Ovary (tissue), 9 donors: ENCODE results near the gene CRY2. TPM values are rescaled to one million over a fixed set of nuclear protein-coding genes. Genes with fewer than 3 reads are reported as not detected.
A peak's percentile ranks its signal among the peaks of the same experiment; 100 is the strongest.

ENCODE experiments used
- DNase-seq, 5 donors: peaks; one replicate each; pipeline ENCODE4 v3.0.0-alpha.2; 2019 to 2020
- H3K27ac ChIP-seq, 2 donors: fragments of 200-600 bp; one replicate each; pipeline versions ENCODE4 v1.5.1 to v1.8.0; 2019 to 2022
- H3K27me3 ChIP-seq: fragments of 200-600 bp; one replicate; pipeline ENCODE4 v1.8.0; 2022
- H3K36me3 ChIP-seq: fragments of 200-600 bp; sonication (generic); one replicate; pipeline ENCODE4 v1.5.1; 2019
- H3K4me1 ChIP-seq: one replicate; pipeline ENCODE4 v1.8.1; 2013; ENCODE audit warnings: mild to moderate bottlenecking, moderate library complexity; ENCODE audit not compliant: insufficient read depth
- H3K4me3 ChIP-seq: fragments of 200-600 bp; sonication (generic); one replicate; pipeline ENCODE4 v1.5.1; 2017
- H3K9me3 ChIP-seq, 2 donors: fragments of 200-600 bp in 1 of 2; sonication (generic) in 1 of 2; one replicate each; pipeline versions ENCODE4 v1.5.1 to v1.8.1; 2013 to 2019; ENCODE audit warnings: mild to moderate bottlenecking in 1 of 2, moderate library complexity in 1 of 2
- EP300 ChIP-seq: sonication (generic); formaldehyde crosslinking; IDR thresholded peaks from one replicate; pipeline ENCODE4 v1.6.1; 2017; ENCODE audit warnings: antibody characterized with exemption
- POLR2A ChIP-seq: fragments of 450-650 bp; IDR thresholded peaks from one replicate; pipeline ENCODE4 v1.6.1; 2017; ENCODE audit warnings: antibody characterized with exemption, mild to moderate bottlenecking, moderate library complexity
- WGBS, 3 donors: extraction: QIAGEN DNeasy Blood & Tissue Kit in 1 of 3; methylation state at CpG; one replicate each; pipeline versions ENCODE4 v1.1.5 to v1.1.7; 2013 to 2017; 5-methylcytosine and 5-hydroxymethylcytosine counted together
- intact Hi-C, 4 donors: fragments of 100-400 bp; cut with DNase I; formaldehyde crosslinking; loops; one replicate each; pipeline versions ENCODE4 v1.11.0 to v1.15.1; 2022 to 2023
- polyA plus RNA-seq, 2 donors: library from polyadenylated mRNA; stranded (reverse); fragments of 200-250 nt in 1 of 2; fragments of 350-450 nt in 1 of 2; fragmentation: Illumina TruSeq in 1 of 2; extraction: RNeasy Lipid Tissue Mini Kit (QIAGEN cat#74804) in 1 of 2; gene quantifications; one replicate each; pipeline ENCODE4 v1.2.3, GENCODE V29; 2013 to 2014
- total RNA-seq, 7 donors: library from RNA; depleted of rRNA in 2 of 7; stranded (reverse); fragments of >200 nt in 2 of 7; fragmentation: NEBNext Ultra II Directional in 3 of 7; extraction: Animal tissue kit (Norgen Biotek cat#: 25700) in 3 of 7; gene quantifications; one replicate each; pipeline versions ENCODE4 v1.1.0 to v1.2.4, GENCODE V29; 2016 to 2023
- TF ChIP-seq, protein P1 (sequence below), 3 donors: fragments of 450-650 bp in 2 of 3; fragments of 200-600 bp in 1 of 3; IDR thresholded peaks; one replicate each; pipeline versions ENCODE4 v1.5.1 to v1.8.0; 2016 to 2022; ENCODE audit warnings: antibody characterized with exemption in 3 of 3, mild to moderate bottlenecking in 1 of 3
- donor health status: DM: no; HTN: no; CAD: no; lungs with moderate emphysema.
- donor health status: DM: no; HTN: no; CAD: no.
- donor health status: Bipolar disorder and iron deficiency.
- donor health status: DM: yes; HTN: yes; CAD: no.
- donor health status: DM: no; HTN: no; CAD: no.
- donor health status: DM: yes; HTN: yes; CAD: no.

The CRY2 gene
- total and polyA plus RNA-seq, 9 donors, result 37.2 to 94.2 (median 51.9) TPM

DNA sequence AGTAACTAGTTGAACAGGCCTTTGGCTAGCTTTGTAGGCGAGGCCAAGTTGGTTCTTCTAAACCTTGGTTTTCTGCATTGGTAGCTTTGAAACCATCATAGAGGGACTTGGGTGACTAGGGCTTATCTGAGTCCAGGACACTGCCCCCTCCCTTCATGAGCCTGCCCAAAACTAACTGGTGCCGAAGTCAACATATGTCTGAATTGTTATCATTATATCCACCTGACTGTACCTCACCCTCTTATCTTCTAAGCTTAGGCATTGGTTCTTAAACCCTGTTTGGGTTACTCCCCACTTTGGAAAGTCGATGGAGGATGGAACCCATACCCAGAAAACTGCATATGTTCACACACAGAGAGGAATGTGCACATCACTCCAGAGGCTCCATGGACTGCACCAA, 30.6 kb downstream of the CRY2 start:
- no peaks in the 10 kb centered on the region for H3K9me3 ChIP-seq
- intact Hi-C loops, result no loop called here
- TF ChIP-seq EP300 (no peak), POLR2A (no peak)
- TF ChIP-seq, protein P1, sequence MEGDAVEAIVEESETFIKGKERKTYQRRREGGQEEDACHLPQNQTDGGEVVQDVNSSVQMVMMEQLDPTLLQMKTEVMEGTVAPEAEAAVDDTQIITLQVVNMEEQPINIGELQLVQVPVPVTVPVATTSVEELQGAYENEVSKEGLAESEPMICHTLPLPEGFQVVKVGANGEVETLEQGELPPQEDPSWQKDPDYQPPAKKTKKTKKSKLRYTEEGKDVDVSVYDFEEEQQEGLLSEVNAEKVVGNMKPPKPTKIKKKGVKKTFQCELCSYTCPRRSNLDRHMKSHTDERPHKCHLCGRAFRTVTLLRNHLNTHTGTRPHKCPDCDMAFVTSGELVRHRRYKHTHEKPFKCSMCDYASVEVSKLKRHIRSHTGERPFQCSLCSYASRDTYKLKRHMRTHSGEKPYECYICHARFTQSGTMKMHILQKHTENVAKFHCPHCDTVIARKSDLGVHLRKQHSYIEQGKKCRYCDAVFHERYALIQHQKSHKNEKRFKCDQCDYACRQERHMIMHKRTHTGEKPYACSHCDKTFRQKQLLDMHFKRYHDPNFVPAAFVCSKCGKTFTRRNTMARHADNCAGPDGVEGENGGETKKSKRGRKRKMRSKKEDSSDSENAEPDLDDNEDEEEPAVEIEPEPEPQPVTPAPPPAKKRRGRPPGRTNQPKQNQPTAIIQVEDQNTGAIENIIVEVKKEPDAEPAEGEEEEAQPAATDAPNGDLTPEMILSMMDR (IDR thresholded peaks at IDR 0.05), result no peak
- no peak for DNase-seq
- no peaks in the 10 kb centered on the region for H3K4me1 ChIP-seq
- H3K36me3 ChIP-seq, result no peaks in the 10 kb centered on the region
- H3K4me3 ChIP-seq, result no peak overlapping the region
- no peaks in the 10 kb centered on the region for H3K27me3 ChIP-seq
- WGBS, 3 donors, result 83 to 89% (median 89%) methylated on average over 3 of the region's 3 CpGs
- no peak overlapping the region for H3K27ac ChIP-seq

DNA sequence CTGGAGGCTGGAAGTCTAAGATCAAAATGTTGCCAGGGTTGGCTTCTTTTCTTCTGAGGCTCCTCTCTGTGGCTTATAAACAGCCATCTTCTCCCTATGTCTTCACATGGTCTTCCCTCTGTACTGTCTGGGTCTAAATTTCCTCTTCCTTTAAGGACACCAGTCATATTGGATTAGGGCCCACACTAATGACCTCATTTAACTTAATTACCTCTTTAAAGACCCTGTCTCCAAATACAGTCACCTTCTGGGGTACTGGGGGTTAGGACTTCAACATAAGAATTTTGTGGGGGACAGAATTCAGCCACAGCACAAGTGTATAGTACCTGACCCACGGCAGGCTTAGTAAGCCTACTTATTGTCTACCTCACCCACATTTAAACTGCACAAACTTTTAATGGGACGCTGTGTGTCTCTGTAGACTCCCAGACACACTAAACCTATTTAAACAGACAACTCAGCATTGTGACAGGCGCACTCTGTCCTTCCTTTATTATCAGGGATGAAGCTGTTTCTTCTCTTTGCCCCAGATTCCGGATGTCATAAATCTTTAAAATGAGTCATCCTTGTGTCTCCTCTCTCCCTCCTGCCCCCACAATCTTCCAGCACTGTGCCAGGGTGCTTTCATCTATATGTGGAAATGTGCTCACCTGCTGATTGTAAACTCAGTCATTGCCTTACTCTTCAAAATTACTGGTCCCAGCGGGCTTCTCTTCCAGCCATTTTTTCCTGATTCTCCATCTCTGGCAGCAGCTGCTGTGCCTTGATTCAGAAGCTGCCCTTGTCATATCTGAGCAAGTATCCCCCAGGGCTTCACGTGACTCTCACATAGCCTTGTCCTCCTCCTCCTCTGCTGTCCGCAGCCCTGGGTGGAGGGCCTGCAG, 32.8 kb downstream of the CRY2 start:
- TF ChIP-seq POLR2A, result no peak
- no peak for TF ChIP-seq EP300
- TF ChIP-seq, protein P1 (IDR thresholded peaks at IDR 0.05), result no peak
- DNase-seq, result no peak
- Histone ChIP-seq H3K27ac (no peak overlapping the region), H3K9me3 (no peaks in the 10 kb centered on the region), H3K27me3 (no peaks in the 10 kb centered on the region), H3K36me3 (no peaks in the 10 kb centered on the region), H3K4me3 (no peak overlapping the region), H3K4me1 (no peaks in the 10 kb centered on the region)
- WGBS, 3 donors, result 53 to 60% (median 59%) methylated on average over 7 of the region's 7 CpGs
- intact Hi-C loops, result no loop called here

DNA sequence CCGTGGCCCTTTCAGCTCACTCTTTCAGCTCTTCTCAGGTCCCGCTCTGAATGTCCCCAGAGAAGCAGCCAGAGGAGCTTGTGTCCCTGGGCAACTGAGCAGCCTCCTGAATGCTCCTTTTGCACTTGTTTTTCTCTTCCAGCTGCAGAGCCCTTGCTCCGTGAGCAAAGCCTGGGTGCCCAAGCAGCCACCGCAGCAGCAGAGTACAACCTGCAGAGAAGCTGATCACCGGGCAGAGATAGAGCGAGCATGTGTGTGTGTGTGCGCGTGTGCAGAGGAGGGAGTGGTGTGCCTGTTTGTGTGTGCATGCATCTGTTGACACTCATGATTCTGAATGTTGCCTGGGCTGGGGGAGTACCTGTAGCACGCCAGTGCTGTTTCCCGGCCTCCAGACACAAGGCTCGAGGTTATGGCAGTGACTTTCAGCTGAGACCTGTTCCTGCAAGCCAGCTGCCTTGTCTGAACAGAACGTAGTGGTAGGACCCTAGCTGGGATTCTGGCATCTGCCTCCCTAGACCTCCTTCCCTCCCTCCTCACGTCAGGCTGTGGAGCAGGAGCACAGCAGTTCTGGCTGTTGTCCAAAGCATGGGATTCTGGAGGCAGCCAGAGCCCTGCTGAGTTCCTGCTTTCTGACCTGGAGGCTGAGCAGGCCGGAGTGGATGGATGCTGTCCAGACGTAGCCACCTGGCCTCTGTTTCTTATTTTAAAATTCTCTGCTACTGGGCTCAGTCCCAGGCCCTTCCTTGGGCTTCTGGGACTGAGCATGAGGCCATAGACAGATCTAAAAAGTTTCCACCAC, 33.7 kb downstream of the CRY2 start:
- H3K27ac ChIP-seq, result no peak overlapping the region
- DNase-seq, result peak in 2 of 5 donors; percentile 50 to 58
- peaks cover 1% of the 10 kb centered on the region for H3K4me1 ChIP-seq

DNA sequence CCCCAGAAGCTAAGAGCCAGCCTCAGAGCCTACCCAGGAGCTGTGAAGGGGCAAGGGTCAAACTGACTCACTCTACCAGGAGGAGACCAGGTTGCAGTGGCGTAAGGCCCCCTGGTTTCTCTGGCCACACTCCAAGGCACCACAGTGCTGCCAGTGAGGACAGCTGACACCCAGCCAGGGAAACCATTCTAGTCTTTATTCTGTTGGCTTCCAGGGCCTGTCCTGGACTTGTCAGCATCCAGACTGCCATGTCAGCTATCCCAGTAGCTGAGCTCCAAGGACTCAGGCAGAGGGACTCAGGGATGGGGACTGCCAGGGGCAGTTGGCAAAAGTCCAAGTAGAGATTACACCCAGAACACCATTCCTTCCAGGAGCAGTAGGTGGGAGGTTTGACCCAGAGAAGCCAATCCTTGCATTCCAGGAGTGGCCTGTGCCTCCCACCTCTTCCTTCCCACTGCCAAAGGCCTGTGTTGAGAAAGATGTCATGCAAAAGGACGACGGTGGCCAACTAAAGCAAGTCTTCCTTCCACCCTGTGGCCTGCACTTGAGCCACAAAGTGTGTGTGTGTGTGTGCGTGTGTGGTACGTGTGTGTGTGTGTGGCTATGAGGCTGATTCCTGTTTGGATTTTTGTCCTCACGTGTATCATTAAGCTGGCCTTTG, 34.6 kb downstream of the CRY2 start:
- 58 to 64% (median 60%) methylated on average over 6 of the region's 6 CpGs for WGBS, 3 donors
- intact Hi-C loops, result no loop called here
- H3K9me3 ChIP-seq, result no peaks in the 10 kb centered on the region
- no peaks in the 10 kb centered on the region for H3K27me3 ChIP-seq
- H3K4me1 ChIP-seq, result peaks cover 1% of the 10 kb centered on the region
- no peak for DNase-seq
- no peak overlapping the region for H3K4me3 ChIP-seq
- no peak overlapping the region for H3K27ac ChIP-seq
- TF ChIP-seq, protein P1 (IDR thresholded peaks at IDR 0.05), result no peak
- TF ChIP-seq POLR2A (no peak), EP300 (no peak)
- no peaks in the 10 kb centered on the region for H3K36me3 ChIP-seq

More for the DNA sequence above, 33.7 kb downstream of the CRY2 start:
- Histone ChIP-seq H3K4me3 (no peak overlapping the region), H3K36me3 (no peaks in the 10 kb centered on the region), H3K9me3 (no peaks in the 10 kb centered on the region), H3K27me3 (no peaks in the 10 kb centered on the region)
- TF ChIP-seq, protein P1 (IDR thresholded peaks at IDR 0.05), result no peak
- no peak for TF ChIP-seq POLR2A
- TF ChIP-seq EP300, result no peak
- whole genome bisulfite sequencing, 3 donors, result 51 to 61% (median 51%) methylated on average over 14 to 15 of the region's 15 CpGs
- intact Hi-C loops, result no loop called here
